Fibroblast of skin of back (primary cell): ENCODE data around the gene CEP170B.
"Not testable (repeated sequence)": the region's sequence is repeated elsewhere in the genome, so short reads cannot be mapped to it uniquely, and the experiment has no call there.

Source experiments
- DNase-seq: peaks from one replicate; pipeline ENCODE4 v3.0.0-alpha.2; 2013

CEP170B gene

DNA sequence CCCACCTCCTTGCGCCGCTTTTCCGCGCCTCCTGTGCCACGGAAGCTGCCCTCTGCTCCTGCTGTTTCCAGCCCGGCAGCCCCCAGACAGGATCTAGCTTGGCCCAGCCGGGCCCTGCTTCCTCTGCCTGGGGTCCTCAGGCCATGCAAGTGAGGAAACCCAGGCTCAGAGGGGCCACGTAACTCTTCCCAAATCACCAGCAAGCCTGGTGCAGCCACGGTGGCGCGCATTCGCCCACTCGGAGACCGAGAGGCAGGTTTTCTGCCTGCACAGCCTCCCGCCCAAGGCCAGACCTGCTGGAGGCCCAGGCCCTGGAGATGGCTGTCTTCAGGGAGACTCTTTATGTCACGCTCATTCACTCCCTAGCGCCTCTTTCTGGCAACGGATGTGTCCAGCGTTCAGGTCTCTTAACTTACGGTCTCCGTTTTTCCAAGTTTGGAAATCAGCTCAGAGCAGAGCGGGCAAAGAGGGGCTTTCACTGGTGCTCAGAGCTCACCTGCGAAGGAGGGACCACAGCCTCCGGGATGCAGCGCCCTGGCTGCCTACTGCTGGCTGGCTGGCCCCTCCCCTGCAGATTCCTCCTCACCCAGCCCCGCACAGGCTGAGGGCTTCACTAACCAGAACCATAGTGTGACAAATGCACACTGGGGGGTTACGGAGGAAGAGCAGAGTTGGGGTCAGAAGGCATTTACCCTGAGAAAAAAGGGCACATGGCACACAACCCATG lies 20.6 kb upstream of the CEP170B start:
- no peak for DNase-seq

- DNase-seq, result no peak
Measured at GRCh38 chr14:104845033-104845666, 19.9 kb upstream of the CEP170B start.

GRCh38 chr14:104845834-104846441 lies 19.1 kb upstream of the CEP170B start:
- no peak for DNase-seq

DNA sequence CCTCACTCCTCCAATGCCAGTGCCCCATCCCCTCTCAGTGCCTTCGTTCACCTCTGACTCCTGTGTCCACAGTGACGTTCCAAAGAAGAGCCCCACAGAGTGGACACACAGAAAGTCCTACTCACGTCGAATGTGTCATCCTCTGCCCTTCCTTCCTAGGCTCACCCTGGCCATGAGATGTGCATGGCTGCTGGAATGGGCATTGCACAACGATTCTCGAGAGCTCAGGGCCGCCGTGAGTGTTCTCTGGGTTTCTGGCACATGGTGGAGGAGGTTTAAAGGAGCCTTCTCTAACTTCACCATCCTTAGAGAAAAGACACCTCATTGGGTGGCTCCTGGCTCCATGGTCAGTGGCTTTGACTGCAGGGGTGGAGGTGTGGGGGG lies 12.8 kb upstream of the CEP170B start:
- DNase-seq, result no peak

- DNase-seq, result no peak
Measured at GRCh38 chr14:104855532-104856090, 9.5 kb upstream of the CEP170B start.

DNA sequence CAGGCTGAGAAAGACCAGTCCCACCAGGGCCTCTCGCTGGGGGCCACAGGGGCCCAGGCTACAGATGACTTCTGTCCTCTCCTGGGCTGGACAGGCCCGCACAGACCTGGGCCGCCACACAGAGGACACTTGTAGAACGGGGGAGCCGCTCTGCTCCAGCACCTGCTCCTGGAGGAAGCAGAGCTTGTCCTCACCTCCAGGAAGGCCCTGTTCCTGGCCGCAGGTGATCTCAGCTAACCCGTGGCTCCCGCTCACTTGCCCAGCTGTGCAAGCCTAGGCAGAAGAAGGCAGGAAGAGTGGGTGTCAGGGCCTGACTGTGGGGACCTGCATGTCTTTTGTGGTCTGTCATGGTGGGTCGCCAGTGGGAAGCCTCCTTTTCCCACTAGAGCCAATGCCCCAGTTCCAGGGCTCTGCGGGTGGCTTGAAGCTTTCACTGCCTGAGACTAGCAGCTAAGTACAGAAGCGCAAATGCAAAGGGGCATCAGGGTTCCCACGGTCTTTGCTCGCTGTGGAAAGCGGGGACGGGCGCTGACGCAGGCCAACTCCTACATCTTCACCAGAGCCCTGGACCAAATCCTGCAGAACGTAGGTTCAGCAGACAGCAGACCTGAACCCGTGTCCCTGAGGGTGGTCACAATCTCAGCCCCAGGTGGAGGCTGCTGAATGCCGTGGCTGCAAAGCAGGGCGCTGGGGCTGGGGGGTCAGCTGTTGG lies 8.8 kb upstream of the CEP170B start:
- no peak for DNase-seq

DNA sequence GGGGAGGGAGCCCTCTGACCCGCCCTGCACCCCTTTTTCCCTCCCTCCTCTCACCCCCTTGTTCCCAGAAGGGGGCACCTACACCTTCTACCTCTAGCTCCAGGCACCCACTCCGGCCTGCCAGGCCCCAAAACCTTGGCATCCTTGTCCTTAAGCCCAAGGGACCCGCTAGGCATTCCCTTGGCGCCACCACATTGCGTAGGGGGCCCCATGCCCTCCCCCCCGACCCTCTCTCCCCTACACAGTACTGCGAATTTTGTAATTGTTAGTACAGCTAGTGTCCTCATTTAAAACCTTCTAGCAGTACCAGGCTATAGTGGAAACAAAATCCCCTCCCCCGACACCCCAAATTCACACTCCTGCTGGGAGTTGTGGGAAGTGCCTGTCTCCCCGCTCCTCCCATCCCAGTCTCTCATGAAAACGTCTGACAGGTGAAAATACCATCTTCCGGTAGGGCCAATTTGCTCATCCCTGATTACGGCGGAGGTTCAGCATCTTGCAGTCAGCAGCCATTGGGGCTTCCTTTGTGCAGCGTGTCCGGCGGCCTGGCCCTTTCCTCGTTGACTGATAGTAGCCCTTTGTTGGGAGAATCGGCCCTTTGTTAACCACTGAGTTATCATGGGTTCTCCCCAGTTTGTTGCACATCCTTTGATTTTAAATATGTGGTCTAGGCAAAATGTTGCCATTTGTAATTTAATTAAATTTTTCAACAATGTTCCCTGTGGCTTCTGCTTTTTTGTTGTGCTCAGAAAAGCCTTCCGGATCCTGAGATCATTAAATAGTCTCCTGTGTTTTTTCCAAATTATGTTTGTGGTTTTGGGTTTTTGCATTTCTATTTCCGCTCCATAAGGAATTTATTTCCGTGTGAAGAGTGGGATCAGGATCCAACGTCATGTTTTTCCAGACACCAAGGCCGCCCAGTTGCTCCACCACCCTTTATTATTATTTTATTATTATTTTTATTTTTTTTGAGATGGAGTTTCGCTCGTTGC lies 7.9 kb upstream of the CEP170B start:
- no peak for DNase-seq

DNA sequence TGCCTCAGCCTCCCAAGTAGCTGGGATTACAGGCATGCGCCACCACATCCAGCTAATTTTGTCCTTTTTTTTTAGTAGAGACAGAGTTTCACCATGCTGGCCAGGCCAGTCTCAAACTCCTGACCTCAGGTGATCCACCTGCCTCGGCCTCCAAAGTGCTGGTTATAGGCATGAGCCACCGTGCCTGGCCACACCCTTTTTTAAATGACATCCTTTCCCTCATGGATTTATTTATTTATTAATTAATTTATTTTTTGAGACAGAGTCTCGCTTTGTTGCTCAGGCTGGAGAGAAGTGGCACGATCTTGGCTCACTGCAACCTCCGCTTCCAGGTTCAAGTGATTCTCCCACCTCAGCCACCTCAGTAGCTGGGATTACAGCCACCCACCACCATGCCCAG lies 7.1 kb upstream of the CEP170B start:
- DNase-seq, result not testable (repeated sequence)

GRCh38 chr14:104858811-104859426 lies 6.1 kb upstream of the CEP170B start:
- no peak for DNase-seq

- no peak for DNase-seq
Measured at GRCh38 chr14:104859900-104860299, 5.2 kb upstream of the CEP170B start.

- DNase-seq, result no peak
Measured at GRCh38 chr14:104860414-104860813, 4.7 kb upstream of the CEP170B start.

- no peak for DNase-seq
Measured at GRCh38 chr14:104863131-104863862, 1.8 kb upstream of the CEP170B start.

- DNase-seq, result no peak
Measured at GRCh38 chr14:104863923-104864266, 1.2 kb upstream of the CEP170B start.

DNA sequence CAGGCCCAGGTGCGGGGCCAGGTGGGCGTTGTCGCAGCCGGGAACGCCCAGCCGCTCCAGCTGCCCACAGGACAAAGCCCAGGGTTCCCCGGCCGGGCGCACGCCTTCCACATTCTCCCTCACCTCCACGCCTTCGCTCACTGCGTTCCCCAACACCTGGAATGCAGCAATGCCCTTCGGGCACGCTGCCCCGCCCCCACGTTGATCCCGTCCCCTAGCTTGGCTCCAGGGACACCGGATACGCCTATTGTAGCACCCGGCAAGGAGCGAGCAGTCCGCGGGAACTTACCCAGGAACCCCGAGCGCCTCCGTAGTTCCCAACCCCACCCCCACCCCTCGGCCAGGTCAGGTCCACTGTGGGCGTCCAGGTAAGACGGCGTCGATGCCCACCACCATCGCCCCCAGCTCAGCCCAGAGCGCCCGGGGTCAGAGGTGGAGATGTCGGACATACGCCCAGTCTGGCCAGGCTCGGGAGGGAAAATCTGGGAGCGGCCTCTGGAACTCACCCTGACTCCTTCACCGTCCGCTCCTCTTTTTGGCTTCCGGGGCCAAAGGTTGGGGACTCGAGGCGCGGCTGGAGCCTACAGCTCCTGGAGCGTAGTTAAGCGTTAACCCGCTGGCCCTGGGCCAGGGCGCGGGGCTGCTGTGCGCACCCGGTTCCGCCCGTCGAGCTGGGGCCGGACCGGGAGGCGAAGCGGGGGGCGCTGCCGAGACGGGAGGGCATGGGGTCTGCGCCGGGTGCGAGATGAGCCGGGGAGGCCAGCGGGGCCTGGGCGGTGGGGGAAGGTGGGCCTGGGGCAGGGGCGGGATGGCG lies 594 bp upstream of the CEP170B start:
- no peak for DNase-seq

DNA sequence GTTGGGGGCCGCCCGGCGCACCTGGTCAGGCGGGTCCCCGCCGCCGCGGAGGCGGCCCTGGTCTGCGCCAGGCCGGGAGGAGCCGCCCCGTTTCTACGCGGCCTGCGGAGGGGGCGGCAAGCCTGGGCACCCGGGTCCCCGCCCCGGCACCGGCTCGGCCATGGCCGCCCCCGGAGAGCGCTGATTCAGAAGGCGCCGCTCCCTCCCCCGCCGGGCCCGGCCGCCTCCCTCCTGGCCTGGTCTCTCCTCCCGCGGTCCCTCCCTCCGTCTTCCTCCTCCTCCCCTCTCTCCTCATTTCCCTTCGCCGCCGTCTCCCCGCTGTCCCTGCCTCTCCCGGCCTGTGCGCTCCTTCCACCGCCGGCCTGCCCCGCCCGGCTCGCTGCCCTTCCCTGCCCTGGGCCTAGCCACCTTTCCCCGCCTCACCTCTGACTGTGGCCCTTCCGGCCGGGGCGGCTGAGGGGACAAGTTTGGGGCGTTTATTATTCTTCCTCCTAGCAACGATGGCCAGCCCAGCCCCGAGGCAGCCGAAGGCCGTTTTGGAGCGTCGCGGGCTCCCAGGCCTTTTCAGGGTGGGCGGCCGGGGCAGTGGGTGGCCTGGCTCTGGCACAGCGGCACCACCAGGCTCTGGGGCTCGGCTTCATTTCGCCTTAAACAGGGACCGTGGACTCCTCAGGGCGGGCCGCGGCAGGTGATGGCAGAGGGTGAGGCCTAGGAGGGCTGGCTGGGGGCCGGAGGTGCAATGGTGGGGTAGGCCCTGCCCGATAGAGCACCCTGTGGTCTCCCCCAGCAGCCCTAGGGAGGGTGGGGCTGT lies 768 bp downstream of the CEP170B start:
- DNase-seq, result peak; percentile 80

- no peak for DNase-seq
Measured at GRCh38 chr14:104866451-104867370, 1.6 kb downstream of the CEP170B start.

GRCh38 chr14:104867371-104868059 lies 2.4 kb downstream of the CEP170B start:
- no peak for DNase-seq
